ENCODE measurements around the gene FLNB.
A peak's percentile ranks its signal among the peaks of the same experiment; 100 is the strongest.

FLNB gene, protein sequence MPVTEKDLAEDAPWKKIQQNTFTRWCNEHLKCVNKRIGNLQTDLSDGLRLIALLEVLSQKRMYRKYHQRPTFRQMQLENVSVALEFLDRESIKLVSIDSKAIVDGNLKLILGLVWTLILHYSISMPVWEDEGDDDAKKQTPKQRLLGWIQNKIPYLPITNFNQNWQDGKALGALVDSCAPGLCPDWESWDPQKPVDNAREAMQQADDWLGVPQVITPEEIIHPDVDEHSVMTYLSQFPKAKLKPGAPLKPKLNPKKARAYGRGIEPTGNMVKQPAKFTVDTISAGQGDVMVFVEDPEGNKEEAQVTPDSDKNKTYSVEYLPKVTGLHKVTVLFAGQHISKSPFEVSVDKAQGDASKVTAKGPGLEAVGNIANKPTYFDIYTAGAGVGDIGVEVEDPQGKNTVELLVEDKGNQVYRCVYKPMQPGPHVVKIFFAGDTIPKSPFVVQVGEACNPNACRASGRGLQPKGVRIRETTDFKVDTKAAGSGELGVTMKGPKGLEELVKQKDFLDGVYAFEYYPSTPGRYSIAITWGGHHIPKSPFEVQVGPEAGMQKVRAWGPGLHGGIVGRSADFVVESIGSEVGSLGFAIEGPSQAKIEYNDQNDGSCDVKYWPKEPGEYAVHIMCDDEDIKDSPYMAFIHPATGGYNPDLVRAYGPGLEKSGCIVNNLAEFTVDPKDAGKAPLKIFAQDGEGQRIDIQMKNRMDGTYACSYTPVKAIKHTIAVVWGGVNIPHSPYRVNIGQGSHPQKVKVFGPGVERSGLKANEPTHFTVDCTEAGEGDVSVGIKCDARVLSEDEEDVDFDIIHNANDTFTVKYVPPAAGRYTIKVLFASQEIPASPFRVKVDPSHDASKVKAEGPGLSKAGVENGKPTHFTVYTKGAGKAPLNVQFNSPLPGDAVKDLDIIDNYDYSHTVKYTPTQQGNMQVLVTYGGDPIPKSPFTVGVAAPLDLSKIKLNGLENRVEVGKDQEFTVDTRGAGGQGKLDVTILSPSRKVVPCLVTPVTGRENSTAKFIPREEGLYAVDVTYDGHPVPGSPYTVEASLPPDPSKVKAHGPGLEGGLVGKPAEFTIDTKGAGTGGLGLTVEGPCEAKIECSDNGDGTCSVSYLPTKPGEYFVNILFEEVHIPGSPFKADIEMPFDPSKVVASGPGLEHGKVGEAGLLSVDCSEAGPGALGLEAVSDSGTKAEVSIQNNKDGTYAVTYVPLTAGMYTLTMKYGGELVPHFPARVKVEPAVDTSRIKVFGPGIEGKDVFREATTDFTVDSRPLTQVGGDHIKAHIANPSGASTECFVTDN (N-terminal part only)

DNA sequence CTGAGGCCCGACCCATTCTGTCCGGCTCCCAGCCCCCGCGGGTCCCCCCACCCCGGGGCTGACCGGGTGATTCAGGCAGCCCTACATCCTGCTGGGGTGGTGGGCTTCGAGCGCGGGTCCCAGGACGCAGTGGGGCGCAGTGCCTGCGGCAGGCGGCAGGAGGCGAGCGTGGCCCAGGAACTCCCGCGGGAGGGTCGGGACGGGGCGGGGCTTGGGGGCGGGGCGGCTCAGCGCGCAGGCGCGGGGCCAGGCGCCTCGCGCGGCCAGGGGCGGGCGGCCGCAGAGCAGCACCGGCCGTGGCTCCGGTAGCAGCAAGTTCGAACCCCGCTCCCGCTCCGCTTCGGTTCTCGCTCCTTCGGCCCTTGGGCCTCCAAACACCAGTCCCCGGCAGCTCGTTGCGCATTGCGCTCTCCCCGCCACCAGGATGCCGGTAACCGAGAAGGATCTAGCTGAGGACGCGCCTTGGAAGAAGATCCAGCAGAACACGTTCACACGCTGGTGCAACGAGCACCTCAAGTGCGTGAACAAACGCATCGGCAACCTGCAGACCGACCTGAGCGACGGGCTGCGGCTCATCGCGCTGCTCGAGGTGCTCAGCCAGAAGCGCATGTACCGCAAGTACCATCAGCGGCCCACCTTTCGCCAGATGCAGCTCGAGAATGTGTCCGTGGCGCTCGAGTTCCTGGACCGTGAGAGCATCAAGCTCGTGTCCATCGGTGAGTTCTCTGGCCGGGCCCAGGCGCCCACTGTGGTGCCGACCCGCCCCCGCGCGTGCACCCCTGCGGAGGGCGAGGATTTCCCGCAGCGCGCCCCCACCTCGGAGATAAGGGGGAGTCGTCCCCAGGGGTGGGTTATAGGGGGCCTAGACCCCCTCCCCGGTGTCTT lies at the start of gene FLNB:
FLNB (plus strand) TSS at position 282 of the 885 bp plus-strand sequence; CDS start at position 425, 143 bp downstream.
- DNase-seq = peak; percentile 61

DNA sequence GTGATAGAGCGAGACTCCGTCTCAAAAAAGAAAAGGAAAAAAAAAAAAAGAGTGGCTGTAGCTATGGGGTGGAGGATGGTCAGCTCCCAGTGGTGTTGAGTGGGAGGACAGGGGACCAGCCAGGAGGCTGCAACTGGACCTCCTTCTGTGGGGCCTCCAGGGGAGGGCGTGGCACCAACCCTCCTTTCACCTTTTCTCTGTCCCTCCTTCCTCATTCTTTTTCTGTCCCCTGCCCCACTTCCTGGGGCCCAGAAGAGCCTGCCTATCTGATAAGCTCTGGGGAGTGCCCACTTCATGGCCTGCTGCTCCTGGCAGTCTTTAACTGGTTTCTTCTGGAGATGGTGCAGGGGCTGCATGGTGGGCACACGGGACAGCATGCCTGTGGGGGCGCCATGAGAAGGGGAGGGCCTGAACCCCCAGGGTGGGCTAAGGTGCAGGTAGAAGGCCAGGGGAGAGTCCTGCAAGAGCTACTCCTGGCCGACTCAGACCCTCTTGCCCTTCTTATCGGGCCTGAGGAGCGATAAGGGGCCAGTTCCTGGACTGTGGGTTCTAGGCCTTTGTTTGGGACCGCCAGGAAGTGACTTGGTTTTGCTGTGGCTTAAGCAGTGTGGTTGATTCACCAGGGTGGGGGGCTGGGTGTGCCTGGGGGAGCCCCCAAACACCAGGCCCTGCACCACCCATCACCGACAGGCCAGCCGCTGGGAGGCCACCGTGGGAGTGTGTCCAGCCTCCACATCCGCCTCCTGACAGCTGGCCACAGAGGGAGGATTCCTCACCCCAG lies 49.4 kb upstream of the FLNB start:
- no peak for DNase-seq

DNA sequence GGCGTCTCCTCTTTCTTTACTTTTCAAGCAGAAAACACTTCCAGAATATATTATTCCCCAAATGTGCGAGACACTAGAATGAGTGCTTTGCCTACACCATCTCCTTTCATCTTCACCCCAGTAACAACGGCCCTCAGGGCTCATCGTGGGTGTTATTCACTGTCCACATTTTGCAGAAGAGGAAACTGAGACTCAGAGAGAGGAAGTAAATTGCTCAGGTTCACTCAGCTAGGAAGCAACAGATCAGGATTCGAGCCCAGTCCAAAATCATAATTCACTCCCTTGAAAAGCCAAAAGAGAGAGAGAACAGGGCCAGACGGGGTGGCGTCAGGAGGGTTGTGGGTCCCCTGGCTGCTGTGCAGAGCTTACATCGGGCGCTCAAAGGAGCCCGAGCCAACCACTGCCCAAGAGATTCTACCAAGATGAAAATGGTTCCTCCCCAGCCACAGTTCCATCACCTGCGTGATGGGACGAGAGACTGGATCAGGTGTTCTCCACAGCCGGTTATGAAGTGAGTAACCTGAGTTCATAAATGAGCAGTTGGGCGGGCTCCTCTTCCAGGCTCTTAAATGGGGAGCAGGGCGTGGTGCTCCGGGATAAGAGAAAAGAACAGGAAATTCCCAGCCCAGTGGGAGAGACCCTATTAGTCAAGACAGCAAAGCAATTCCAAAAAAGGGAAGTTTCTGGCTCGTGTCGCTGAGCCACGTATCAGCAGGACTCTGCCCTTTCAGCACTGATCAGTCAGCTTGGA lies 48.6 kb upstream of the FLNB start:
- no peak for DNase-seq

DNA sequence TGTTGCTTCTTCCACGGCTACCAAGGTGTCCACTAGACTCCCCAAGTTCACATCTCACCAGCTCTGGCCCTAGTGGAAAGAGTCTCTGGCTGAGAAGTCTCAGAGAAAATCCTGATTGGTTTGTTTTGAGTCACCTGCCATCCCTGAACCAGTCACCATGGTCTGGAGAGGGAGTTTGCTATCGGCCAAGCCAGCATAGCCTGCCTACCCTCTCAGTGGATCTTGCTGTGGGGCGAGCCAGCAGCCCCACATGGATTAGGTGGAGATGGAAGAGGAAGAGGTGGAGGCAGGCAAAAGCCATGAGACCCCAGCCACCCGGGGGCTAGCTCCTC lies 48.1 kb upstream of the FLNB start:
- no peak for DNase-seq

DNA sequence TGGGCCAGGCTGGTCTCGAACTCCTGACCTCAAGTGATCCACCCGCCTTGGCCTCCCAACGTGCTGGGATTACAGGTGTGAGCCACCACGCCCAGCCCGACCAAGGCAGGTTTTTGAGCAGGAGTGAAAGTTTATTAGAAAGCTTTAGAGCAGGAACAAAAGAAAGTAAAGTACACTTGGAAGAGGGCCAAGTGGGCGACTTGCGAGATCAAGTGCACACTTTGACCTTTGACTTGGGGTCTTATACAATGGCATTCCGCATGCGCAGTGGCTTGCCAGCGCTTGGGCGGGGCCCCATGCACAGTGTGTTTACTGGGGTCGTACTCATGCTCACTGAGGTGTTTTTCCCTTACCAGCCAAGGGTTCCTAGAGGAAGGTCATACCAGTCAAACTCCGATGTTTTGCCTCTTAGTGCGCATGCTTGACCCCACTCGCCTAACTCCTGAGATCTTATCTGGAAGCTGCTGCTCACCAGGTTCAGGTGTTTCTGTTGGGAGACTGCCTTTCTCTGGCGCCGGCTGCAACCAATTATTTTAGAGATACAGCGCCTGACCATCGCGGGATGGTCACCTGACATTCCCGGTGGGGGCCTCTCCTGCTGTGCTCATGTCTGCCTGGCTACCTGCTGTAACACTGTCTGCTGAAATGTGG lies 46.9 kb upstream of the FLNB start:
- no peak for DNase-seq

DNA sequence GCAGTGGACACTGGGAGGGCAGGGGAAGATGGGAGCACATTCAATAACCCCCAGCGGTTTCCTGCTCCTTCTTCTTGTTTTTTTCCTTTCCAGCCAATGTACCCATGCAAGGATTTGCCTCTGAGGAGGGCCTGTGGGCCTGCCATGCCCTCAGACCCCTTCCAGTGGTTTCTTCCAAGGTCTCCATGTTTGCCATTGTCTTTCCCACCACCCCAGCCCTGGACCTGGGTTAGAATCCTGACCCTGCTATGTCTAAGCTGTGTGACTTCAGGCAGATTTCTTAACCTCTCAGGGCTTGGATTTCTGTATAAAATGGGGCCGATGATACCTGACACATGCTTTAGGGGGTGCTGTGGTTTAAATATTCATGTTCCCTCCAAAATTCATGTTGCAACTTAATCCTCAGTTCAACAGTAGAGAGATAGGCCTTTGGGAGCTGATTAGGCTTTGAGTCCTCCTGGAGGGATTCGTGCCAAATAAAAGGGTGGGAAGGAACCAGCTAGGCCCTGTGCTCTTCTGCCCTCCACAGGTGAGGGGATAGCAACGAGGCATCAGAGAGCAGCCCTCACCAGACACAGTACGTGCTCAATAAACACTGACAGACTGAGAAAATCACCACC lies 46.3 kb upstream of the FLNB start:
- no peak for DNase-seq

DNA sequence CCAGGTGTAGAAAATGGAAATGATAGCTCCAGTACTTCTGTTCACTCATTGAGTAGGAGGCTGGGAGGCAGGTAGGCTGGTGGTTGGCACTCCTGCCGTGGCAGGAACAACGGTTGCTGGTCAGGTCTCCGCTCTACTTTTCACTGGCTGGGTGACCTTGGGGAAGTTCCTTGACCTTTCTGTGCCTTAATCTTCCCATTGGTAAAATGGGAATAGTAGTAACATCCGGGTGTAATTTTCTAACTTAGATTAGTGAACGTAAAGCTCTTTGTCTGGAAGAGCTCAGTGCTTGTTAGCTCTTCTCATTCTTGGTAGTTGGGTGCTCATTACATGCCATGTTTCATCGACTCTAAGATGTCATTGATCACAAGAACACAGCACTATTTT lies 45.8 kb upstream of the FLNB start:
- no peak for DNase-seq

DNA sequence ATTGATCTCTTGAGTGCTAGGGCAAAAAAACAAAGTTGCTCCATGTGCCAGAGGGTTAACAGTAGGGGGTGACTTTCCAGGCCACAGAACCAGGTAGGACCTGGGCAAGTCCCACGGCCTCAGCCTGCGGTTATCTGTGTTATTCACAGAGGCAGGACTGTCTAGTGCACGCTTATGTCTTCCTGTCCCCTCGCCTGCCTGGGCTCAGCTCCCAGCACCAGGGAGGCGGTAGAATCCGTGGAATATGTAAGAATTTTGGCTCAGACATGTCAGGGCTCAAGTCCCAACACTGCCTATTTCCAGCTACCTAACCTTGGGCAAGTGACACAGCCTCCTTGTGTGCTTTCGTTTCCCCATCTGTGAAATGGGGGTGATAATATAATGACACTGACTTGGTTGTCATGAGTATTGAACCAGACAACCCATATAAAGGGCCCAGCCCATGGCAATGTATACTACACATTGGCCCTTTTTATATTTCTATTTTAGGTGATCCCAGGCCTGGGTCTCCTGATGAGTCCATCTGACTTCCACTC lies 44.3 kb upstream of the FLNB start:
- DNase-seq = no peak

DNA sequence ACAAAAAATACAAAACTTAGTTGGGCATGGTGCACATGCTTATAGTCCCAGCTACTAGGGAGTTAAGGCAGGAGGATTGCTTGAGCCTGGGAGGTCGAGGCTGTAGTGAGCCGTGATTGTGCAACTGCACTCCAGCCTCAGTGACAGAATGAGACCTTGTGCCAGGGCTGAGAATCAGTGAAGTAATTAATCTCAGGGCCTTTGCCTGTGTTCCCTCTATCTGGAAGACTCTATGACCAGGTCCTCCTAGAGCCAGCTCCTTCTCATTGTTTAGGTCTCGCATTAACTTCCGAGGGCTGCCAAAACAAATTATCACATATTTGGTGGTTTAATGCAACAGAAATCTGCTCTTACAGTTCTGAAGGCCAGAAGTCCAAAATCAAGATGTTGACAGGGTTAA lies 41.4 kb upstream of the FLNB start:
- DNase-seq = no peak

DNA sequence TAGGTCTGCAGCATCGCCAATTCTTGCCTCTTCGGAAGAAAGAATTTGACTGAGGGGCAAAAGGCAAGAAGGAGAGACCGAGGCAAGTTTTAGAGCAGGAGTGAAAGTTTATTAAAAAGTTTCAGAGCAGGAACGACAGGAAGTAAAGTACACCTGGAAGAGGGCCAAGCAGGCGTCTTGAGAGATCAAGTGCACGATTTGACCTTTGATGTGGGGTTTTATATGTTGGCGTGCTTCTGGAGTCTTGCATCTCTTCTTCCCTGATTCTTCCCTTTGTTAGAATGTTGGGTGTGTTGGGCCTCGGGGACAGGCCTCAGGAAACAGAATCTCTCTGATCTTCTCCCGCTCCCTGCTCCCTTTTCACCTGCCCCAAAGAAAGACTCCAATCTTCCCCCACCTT lies 40.6 kb upstream of the FLNB start:
- no peak for DNase-seq

DNA sequence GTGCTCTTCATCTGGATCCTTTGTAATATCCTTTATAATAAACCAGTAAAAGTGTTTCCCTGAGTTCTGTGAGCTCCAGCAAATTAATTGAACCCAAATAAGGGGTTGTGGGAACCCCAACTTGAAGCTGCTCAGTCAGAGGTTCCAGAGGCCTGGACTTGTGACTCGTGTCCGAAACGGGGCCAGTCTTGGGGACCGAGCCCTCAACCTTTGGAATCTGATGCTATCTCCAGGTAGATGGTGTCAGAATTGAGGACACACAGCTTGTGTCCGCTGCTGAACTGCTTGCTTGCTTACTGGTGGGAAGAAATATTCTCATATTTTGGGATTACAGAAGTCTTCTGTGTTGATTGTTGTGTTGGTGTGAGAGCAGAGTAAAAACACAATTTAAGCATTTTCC lies 39.7 kb upstream of the FLNB start:
- no peak for DNase-seq

DNA sequence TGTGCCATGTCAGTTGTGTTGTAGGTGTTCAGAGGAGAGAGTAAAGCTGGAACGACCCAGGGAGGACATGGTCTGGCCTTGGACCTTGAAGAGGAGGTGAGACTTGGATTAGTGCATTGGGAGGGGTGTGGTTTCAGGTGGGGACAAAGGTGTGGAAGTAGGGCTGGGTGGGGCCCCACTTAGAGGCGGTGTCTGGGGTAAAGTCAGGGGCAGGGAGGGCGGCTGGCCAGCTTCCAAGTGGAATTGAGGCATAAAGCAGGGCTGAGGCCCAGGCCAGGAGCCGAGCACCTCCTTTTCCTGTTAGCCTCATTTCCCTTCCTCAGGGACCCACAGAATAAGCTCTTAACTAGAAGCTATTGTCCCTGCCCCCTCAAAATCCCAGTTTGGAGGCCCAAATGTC lies 36.2 kb upstream of the FLNB start:
- no peak for DNase-seq

DNA sequence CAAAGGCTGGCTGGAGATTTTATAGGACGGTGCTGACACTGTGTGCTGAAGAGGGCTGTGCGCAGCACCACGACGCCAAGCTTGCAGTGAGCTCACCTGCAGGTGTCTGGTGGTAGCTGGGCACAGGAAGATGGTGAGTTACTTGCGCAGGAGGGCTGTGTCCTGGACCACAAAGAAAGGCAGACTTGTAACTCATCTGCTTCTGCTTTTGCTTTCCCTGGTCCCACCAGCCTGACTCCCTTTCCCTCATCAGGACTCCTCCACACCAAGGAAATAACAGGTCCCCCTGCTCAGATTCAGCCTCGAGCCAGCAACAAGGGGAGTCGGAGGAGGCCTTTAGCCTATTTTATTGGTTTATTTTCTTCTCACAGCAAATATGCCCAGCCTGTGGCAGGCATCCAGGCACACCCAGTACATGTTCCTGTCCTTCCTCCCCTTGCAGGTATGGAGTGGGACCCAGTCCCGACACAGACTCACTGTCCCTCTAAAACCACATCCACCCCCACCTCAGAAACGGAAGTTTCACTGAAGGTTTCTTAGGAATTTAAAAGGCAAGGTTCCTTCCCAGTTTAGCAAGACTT lies 35.6 kb upstream of the FLNB start:
- no peak for DNase-seq

DNA sequence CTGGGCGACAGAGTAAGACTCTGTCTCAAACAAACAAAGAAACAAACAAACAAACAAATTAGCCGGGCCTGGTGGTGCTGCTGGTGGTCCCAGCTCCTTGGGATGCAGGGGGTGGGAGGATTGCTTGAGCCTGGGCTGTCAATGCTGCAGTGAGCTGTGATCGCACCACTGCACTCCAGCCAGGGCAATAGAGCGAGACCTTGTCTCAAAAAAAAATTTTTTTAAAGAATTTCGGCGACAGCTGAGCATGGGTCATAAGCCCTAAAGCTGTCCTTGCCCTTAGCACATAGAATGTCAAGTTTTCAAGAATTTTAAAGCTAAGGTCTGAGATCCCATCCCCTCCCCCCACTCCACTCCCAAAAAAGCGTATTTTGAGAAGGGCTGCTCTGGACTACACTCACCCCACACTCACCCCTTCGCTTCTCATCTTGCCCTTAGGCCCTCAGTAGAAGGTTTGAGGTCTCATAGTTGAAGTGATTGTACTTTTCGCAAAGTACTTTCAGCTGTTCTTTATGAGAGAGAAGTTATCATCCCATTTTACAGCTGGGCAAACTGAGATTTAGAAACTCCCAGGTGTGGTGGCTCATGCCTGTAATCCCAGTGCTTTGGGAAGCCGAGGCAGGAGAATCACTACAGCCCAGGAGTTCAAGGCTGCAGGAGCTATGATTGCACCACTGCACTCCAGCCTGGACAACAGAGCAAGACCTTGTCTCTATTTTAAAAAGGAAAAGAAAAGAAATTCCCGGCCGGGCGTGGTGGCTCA lies 34.3 kb upstream of the FLNB start:
- no peak for DNase-seq

DNA sequence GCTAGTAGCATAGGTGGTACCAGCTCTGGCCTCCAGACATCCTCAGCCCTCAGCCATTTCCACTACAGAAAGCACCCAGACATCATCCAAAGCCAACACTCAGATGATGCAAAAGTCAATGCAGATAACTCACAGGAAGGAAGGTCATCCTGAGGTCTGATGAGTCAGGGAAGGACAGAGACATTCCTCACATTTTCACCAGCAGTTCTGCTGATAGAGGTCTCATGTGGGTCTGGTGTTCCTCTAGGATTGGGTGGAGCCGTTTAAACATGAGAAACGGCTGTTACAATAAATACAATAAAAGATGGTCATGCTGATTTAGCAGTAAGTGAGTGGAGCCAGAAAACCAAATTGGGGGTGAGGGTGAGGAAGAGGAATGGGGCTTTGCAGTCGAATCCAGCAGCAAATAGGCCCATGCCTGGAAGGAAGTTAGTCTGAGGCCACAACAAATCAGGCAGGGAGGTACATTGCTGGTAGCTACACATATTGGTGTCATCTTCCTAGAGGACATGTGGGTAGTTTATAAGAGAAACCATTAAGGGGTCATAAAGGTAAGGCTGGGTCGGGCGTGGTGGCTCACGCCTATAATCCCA lies 33.3 kb upstream of the FLNB start:
- no peak for DNase-seq

DNA sequence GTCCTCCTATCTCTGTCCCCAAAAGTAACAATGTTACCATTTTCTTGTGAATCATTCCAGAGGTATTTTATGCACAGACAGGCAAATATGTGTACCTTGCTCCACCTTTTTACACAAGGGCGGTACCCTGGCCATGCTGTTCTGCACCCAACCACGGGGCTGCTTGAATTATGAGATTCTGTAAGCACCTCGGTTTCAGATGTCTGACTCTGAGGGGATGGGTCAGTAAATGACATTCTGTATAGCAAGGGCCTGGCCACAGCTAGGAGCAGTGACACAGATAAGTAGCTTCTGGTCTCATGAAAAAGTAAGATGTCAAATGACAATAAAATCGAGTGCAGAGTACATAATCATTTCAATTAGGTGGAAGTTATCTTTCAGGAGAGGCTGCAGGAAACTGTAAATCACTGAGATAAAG lies 30.4 kb upstream of the FLNB start:
- DNase-seq = no peak

DNA sequence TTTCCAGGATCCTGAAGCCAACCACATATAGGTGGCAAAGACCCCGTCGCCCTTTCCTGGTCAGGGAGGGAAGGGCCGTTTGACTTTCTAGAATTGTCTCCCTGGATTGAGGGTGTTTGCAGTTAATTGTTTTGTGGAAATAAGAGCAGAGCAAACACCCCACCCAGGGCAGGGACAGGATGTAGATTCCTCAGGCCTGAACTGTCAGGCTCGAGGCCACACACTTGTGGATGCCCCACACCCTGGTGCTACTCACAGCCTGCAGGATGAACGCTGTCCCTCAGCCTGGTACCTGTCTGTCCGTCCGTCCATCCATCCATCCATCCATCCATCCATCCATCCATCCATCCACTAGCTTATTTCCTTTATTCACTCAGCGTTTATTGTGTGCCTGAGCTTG lies 29.9 kb upstream of the FLNB start:
- DNase-seq = no peak

DNA sequence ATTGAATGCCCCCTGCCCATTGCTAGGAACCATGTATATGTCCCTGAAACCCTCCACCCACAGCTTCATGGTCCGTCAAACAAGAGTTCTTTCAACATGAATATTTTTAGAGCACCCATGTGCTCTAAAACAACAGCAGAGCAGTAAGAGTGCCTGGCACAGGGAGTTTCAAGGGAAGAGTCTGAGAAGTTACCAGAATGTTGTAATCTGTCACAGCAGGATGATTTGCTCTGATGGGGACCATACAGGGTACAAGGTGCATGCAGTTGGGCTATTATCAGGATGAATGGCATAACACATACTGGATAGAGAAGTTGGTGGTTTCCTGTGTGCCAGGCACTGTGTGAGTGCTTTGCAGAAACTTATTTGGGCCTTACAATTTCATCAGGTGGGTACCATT lies 27.8 kb upstream of the FLNB start:
- no peak for DNase-seq
